HCEC 1CT (cell line): ENCODE measurements around the gene MAP2K4.
"Not testable (repeated sequence)": the region's sequence is repeated elsewhere in the genome, so short reads cannot be mapped to it uniquely, and the experiment has no call there.

Experiments used
- DNase-seq: peaks from one replicate; pipeline ENCODE4 v3.0.0-alpha.2; 2017

The MAP2K4 gene

GRCh38 chr17:12020642-12021622, at the start of gene MAP2K4:
Gene MAP2K4 (plus strand): TSS chr17:12020877. CDS start chr17:12020887, 10 bp downstream.
- peak; percentile 85 for DNase-seq

- DNase-seq: not testable (repeated sequence)
Measured at GRCh38 chr17:11972741-11973140, 47.9 kb upstream of the MAP2K4 start.

DNA sequence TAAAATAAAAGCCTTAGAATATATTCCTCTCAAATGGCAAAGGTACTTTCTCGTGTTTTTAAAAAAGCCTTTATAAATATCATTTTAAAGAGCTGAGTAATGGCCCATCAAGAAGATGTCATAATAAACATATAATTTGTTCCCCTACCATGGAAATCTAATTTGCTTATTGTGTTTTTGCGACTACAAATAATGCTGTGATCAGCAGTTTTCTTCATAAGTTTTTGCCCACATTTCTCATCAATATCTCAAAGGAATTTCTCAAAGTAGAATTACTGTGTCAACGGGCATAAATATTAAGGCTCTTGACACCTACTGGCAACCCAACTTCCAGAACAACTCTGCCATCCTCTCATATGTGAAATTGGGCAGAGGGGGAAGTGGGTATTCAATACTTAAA, 40.9 kb upstream of the MAP2K4 start:
- DNase-seq: no peak

DNA sequence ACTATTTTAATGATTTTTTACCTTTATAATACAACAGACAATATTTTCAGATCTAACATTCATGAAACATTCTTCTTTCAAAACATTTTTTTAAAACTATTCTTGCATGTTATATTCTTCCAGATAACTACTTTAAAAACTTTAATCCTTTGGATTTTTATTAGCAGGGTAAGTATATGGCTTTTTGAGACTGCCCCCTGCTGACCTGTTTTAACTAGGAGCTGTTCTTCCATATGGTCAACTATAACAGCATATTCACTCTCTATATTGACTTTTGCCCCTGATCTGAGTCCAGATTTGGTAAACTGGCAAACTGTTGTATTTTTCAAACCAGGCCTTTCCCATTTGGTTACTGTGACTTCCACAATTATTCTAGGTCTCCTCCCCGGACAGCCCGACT, 39.9 kb upstream of the MAP2K4 start:
- peak; percentile 15 for DNase-seq

GRCh38 chr17:11981862-11982261, 38.8 kb upstream of the MAP2K4 start:
- no peak for DNase-seq

GRCh38 chr17:11986179-11986941, 34.3 kb upstream of the MAP2K4 start:
- DNase-seq: no peak

- peak; percentile 56 for DNase-seq
Measured at GRCh38 chr17:11986942-11987329, 33.7 kb upstream of the MAP2K4 start.

- no peak for DNase-seq
Measured at GRCh38 chr17:11990363-11990983, 30.2 kb upstream of the MAP2K4 start.

GRCh38 chr17:11991461-11991860, 29.2 kb upstream of the MAP2K4 start:
- no peak for DNase-seq

- peak; percentile 56 for DNase-seq
Measured at GRCh38 chr17:11996722-11997146, 23.9 kb upstream of the MAP2K4 start.

- DNase-seq: peak; percentile 95
Measured at GRCh38 chr17:11997147-11997971, 23.3 kb upstream of the MAP2K4 start, which contains the start of gene ZNF18. Gene ZNF18 (minus strand): TSS chr17:11997475. CDS start chr17:11992829, 4,646 bp downstream.

GRCh38 chr17:11997972-11998233, 22.8 kb upstream of the MAP2K4 start:
- DNase-seq: no peak

GRCh38 chr17:11999696-12000095, 21.0 kb upstream of the MAP2K4 start:
- no peak for DNase-seq

DNA sequence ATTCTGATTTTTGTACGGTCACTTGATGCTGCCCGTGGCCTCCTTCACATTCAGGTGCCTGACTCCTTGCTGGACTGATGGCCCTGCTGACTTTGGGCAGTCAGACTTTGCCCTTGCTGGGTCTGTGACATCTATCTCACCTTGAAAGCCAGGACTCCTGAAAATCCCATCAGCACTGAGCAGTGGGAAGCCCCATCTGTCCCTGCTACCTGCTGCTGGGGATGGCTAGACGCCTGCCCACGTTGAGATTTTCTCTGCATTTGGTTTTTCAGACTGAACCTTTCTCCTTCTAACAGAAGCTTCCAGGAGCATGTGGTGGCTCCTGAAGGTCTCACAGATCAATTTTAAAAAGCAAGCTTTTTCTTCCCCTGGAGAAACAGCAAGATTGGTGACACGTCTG, 13.2 kb upstream of the MAP2K4 start:
- no peak for DNase-seq

DNA sequence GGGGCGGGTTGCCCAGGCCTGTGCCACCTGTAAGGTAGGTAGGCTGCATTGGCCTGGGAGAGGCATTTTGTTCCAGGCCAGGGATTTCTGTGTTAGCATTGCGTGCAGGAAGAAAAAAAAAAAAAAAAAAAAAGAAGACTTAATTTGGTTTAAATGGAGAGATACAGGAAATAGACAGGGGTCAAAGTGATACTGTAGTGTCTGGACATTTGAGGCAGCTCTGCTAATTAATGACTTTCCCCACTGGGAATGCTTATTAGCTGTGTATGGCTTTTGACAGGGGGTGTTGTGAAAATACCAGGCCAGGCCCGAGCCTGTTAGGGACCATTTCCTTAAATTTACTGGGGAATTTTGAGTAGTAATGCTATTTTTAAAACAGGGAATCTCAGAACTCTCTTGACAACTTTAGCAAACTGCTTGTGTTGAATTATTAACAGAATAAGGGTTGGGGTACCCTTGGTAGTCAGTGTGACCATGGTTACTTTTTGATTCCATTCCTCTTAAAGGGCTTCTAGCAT, 1.0 kb downstream of the MAP2K4 start:
- DNase-seq: no peak

DNA sequence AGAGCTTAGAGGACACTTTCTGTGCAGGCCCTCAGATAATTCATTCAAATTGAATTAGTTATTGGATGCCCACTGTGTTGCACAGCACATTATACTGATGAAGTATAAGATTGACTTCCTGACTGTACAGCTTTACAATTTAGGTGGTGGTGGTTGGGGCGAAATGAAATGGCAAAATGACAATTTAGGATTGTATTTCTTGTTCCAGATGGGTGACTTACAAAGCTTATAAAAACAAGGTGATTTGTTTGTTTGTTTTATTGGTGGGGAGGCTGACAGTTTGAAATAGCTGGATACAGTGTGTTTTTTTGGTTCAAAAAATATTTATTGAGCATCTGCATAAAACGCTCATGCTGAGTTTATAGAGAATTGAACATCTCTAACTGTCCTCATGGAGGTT, 1.6 kb downstream of the MAP2K4 start:
- DNase-seq: no peak

GRCh38 chr17:12024327-12024726, 3.6 kb downstream of the MAP2K4 start:
- peak; percentile 80 for DNase-seq

DNA sequence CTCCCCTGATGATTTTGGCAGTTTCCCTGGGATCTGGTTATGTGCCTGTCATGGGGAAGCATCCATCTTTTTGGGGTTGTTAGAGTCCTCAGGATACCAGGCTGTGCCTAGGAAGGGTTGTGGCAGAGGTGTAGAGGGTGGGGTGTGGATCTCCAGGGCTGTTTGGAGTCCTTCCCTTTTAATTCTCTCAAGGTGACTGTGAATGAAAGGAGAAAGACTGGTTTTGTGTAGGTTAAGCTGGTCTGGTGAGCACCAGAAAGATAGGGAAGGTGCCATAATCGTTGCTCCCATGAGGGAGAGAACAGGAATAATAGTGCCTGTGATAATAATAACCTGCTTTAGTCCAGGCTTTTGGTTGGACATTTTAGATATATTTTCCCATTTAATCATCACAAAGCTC, 7.0 kb downstream of the MAP2K4 start:
- DNase-seq: no peak

GRCh38 chr17:12028611-12029010, 7.9 kb downstream of the MAP2K4 start:
- no peak for DNase-seq

DNA sequence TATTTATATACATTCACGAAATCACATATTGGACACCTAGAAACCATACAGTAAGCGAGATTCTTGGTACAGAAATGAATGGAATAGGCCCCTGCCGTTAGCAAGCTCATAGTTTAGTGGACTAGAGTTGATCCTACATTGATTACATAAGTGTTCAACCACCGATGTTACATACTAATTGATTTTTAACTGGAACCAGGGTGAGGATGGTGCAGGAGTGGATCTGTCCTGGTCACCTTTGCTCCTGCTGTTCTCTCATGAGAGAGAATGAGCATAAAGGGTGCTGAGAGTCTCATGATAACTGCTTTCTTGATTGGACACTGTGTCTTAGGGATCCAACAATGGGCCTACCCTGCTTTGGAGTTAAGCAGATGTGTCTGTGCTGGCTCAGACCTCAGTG, 13.9 kb downstream of the MAP2K4 start:
- DNase-seq: no peak

DNA sequence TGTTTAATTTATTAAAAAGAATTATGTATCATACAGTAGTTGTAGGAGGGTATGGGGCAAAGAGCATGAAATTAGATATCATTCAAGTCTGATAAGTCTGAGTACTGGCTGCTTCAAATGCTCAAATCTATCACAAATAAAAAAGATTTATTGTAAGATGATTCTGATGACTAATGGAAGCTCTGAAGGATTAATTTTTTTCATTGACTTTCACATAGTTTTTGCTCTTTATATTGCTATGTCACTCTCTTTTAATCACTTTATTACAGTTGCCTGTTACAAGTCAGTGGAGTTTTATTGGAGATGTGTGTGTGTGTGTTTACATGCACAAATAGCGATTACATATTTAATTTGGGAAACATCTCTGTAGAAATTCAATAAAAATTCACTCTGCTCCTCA, 15.0 kb downstream of the MAP2K4 start:
- DNase-seq: no peak

- DNase-seq: no peak
Measured at GRCh38 chr17:12037970-12038369, 17.3 kb downstream of the MAP2K4 start.
